Measurements from ENCODE around the gene FLT4.

FLT4 gene

DNA sequence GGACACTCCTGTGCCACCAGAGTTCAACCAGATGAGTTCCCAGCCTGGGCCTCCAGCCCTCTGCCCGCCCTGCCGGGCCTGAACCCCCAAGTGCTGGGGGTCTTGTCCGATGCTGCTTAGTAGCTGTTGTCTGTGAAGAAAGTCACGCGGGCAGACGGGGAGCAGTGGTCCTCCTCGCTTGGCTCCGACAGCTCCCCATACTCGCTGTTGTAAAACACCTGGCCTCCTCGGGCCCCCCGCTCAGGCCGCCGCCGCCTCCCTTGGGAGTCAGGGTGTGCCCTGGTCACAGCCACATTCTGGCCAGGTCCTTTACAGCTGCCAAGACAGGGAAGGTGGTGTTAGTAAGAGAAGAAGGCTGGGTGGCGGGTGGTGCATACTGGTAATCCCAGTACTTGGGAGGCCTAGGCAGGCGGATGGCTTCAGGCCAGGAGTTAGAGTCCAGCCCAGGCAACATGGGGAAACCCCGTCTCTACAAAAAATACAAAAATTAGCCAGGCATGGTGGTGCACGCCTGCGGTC, 46.3 kb downstream of the FLT4 start:
- DNase-seq (ENCODE audit: low read depth in 1 of 2, low spot score in 1 of 2) = peak in 1 of 2 experiments; percentile 0
- in situ Hi-C loops (cut with HindIII; ENCODE audit: low pct_unique_long_range_greater_than_20kb, low sequenced_read_pairs) = no loop called here

DNA sequence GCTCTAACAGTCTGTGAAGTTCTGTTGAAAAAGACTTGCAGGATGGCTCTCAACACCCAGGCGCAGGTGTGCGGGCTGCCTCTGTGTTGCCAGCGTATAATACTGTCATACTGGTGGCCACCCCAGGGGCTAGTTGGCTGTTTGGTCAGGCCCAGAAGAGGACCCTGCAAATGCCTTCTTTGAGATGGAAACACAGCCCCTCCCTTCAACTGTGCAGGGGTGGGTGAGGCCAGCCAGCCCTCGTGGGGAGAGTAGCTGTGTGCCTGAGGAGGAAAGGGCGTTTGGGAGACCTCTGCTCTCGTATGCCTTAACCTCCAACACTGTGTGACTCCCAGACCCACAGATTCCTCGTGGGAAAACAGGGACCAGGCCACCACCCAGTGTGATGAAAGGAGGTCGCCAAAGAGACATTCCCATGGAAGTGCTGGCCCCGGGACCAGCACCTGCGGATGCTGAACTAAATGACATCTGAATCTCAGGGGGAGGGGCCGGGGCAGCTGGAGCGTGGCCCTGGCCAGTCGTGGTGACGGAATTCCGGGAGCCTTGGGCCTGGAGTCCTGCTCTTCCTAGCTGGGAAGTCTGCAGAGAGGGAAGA, 46.8 kb downstream of the FLT4 start:
- in situ Hi-C loops (cut with HindIII; ENCODE audit: low pct_unique_long_range_greater_than_20kb, low sequenced_read_pairs) = no loop called here
- DNase-seq (ENCODE audit: low read depth in 1 of 2, low spot score in 1 of 2) = peak in 1 of 2 experiments; percentile 13
- no peak for TF ChIP-seq JUND (IDR thresholded peaks at IDR 0.05; ENCODE audit: low read depth)

More for the DNA sequence above, 46.3 kb downstream of the FLT4 start:
- no peak for TF ChIP-seq JUND (IDR thresholded peaks at IDR 0.05; ENCODE audit: low read depth)

DNA sequence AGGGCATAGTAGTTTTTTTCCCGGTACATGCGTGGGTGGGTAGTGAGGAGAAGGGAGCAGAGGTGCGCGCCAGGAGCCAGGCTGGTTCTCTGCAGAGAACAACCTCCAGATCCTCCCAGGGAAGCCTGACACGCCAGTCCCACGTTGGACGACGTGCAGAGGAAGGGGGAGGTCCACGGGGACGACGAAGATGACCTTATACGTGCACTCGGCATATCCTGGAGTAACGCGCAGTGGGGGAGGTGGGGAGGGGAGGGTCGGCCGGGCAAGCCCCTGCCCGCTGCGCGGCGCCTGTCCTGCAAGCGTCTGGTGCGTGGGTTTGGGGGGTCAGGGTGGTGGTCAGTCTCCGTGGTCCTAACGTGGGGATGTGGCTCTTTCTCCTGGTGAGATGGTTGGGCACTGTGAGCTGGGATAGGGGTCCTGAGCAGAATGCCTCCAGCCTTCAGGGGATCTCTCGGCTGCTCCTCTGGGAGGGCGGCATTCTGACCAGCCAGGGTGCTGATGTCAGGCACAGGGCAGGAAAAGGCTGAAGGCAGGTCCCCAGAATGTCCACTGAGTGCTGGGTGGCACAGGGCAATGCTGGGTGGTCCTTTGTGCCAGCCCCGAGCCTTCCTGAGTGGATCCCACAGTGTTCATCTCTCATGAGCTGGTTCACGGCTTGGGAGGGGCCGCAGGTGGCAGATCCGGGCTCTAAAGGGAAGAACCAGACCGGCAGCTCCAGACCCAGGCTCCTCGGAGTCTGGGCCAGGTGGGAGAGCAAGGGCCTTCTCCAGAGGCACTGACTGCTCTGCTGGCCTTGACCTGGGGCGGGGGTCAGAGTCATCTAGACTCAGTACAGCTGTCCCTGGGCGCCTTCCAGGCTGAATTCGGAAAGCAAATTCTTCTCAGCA, 47.6 kb downstream of the FLT4 start:
- TF ChIP-seq JUND (IDR thresholded peaks at IDR 0.05; ENCODE audit: low read depth) = no peak
- DNase-seq (ENCODE audit: low read depth in 1 of 2, low spot score in 1 of 2) = no peak
- in situ Hi-C loops (cut with HindIII; ENCODE audit: low pct_unique_long_range_greater_than_20kb, low sequenced_read_pairs) = no loop called here

DNA sequence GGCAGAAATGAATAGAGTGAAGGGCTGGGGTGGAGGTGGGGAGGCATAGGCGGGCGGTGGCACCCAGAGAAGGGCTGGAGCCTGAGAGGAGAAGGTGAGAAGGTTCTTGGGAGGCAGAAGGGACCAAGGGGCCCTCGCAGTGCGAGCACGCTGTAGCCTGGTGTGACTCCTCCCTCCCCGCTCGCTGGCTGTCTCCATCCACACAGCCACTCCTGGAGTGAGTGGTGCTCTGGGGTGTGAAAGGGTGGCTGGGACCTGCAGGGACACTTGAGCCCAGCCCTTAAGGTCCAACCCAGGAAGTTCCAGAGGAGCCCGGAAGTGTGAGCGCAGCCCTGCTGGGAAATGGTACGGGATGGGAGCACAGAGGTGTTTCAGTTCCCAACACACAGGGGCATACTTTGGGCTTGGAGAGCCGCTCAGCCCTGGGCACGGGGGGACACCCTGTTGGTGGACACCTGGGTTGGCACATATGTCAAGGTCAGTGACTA, 48.8 kb downstream of the FLT4 start:
- no peak for TF ChIP-seq JUND (IDR thresholded peaks at IDR 0.05; ENCODE audit: low read depth)
- in situ Hi-C loops (cut with HindIII; ENCODE audit: low pct_unique_long_range_greater_than_20kb, low sequenced_read_pairs) = no loop called here
- DNase-seq (ENCODE audit: low read depth in 1 of 2, low spot score in 1 of 2) = no peak

DNA sequence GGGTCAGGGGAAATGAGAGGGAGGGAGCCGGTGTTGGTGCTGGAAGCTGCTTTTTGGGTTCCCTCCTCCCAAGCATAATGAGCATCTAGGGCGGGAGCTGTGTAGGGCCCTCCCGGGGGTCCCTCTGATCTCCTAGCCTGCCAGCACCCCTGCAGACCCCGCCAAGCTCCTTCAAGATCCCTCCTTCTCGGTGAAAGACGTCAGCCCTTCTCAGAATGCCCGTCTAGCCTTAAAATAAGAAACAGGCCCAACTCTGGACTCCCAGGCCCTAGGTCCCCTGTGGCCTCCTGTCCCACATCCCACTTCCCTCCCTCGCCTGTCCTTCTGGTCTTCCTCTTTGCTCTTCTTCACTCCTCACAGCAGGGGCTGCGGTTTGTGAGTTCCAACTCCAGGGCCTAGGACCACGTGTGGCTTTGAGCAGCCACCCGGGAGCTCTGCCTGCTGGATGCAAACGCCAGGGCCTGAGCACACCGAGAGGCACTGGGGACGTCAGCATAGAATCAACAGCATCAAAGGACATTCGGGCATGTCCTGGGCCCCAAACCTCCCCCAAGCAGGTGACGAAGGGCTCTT, 49.3 kb downstream of the FLT4 start:
- TF ChIP-seq JUND (IDR thresholded peaks at IDR 0.05; ENCODE audit: low read depth) = no peak
- no peak for DNase-seq (ENCODE audit: low read depth in 1 of 2, low spot score in 1 of 2)
- in situ Hi-C loops (cut with HindIII; ENCODE audit: low pct_unique_long_range_greater_than_20kb, low sequenced_read_pairs) = no loop called here

DNA sequence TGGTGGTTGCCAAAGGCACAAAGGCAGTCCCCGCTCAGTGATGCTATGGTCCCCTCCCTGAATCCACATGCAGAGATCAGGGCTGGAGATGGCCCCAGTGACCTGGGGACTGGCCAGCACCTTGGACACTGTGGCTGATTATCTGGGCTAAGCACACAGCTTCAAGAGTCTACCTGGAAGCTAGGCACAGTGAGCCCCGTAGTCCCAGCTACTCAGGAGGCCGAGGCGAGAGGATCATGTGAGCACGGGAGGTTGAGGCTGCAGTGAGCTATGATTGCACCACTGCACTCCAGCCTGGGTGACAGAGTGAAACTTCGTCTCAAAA, 49.8 kb downstream of the FLT4 start:
- in situ Hi-C loops (cut with HindIII; ENCODE audit: low pct_unique_long_range_greater_than_20kb, low sequenced_read_pairs) = no loop called here
- no peak for DNase-seq (ENCODE audit: low read depth in 1 of 2, low spot score in 1 of 2)

DNA sequence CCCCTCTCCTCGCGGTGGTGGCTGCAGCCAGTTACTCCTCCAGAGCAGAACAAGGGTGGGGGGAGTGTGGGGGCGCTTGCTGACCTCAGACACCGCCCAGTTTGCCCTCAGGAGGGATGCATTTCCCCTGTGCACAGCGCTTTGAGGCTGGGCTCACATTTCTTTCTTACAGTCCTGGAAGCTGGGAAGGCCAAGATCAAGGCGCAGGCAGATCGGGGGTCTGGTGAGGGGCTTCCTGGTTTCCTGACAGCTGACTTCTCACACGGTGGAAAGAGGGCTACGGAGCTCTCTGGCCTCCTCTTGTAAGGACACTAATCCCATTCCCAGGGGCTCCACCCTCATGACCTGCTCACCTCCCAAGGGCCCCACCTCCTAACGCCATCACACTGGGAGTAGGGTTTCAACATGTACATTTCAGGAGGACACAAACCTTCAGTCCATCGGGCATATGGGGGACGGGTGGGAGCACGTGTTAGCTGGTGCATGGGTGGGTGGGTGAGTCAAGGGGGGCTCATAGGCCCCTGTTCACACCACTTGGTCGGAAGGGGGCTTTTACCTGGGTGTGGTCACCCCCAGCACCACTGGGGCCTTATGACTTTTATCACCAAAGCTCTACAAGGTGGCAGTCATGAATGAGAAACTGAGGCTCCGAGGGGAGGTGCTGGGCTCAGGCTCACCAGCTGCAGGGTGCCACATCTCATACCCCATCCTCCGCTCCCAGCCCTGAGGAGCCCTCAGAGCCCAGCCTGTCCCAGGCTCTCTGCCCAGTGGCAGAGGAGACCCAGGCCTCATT, 50.4 kb downstream of the FLT4 start:
- in situ Hi-C loops (cut with HindIII; ENCODE audit: low pct_unique_long_range_greater_than_20kb, low sequenced_read_pairs) = no loop called here
- TF ChIP-seq JUND (IDR thresholded peaks at IDR 0.05; ENCODE audit: low read depth) = no peak
- DNase-seq (ENCODE audit: low read depth in 1 of 2, low spot score in 1 of 2) = no peak

More for the DNA sequence above, 49.8 kb downstream of the FLT4 start:
- TF ChIP-seq JUND (IDR thresholded peaks at IDR 0.05; ENCODE audit: low read depth) = no peak

DNA sequence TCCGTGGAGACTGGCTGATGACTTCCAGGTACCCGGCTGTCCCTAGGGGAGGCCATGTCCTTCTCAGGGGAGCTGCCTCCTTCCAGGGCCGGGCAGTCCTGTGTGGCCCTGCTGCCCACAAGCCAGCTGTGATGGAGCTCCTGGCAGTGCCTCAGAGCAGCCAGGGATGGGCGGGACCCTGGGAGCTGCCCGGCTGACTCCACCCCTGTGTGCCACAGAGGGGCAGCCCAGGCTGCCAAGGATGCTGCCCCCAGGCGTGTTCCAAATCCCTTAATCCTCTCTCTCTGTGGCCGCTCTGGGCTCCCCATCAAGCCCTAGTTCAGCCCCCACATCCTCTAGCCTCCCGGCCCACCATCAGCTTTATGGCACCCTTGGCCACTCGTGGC, 51.1 kb downstream of the FLT4 start:
- peak in 1 of 2 experiments; percentile 68 for DNase-seq (ENCODE audit: low read depth in 1 of 2, low spot score in 1 of 2)
- TF ChIP-seq JUND (IDR thresholded peaks at IDR 0.05; ENCODE audit: low read depth) = no peak
- in situ Hi-C loops (cut with HindIII; ENCODE audit: low pct_unique_long_range_greater_than_20kb, low sequenced_read_pairs) = no loop called here

DNA sequence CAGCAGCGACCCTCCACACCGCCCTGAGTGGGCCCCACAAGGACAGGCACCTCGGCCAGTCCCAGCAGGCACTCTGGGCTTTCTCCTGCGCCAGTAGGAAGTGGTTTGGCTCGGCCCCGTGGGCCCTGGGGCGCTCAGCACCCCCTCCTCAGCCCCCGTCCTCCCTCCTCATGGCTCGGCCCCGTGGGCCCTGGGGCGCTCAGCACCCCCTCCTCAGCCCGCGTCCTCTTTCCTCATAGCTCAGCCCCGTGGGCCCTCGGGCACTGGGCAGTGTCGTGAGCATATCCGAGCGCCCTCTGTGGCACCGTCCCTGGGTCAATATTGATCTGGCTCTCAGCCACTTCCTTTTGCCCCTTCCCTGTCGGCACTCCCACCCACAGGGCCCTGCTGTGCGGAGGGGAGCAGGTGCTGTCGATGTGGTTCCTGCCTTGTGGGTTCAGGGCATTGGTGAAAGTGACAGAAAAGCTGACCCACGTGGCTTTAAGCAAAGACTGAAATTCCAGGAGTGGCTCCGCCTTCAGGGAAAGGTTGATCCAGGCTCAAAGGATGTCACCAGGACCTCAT, 52.6 kb downstream of the FLT4 start:
- in situ Hi-C loops (cut with HindIII; ENCODE audit: low pct_unique_long_range_greater_than_20kb, low sequenced_read_pairs) = no loop called here
- no peak for TF ChIP-seq JUND (IDR thresholded peaks at IDR 0.05; ENCODE audit: low read depth)
- peak in 1 of 2 experiments; percentile 99 for DNase-seq (ENCODE audit: low read depth in 1 of 2, low spot score in 1 of 2)

DNA sequence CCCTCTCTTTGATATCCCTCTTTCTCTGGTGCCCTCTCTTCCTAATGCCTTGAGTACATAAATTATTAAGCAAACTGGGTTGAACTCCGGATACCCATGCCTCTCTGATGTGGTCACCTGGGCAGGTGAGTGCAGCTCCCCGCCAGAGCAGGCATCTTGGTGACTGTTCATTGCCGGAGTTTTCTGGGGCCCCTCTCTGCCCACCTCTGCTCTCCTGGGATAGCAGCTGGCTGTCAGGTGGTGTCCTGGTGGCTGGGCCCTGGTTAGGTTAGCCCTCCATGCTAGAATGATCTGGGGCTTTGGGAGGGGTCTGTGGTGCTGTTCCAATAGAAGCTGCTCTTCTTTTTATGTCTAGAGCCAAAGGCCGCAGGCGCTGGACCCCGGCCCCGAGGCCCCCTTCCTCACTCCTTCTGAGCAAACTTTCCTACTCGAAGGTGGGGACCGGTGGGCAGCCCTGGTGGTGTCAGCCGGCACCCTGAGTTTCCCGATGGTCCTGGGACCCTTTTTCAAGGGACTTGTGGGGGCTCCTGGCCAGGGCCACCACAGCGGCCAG, 53.2 kb downstream of the FLT4 start:
- in situ Hi-C loops (cut with HindIII; ENCODE audit: low pct_unique_long_range_greater_than_20kb, low sequenced_read_pairs) = no loop called here
- peak in 1 of 2 experiments; percentile 92 for DNase-seq (ENCODE audit: low read depth in 1 of 2, low spot score in 1 of 2)
- TF ChIP-seq JUND (IDR thresholded peaks at IDR 0.05; ENCODE audit: low read depth) = no peak

DNA sequence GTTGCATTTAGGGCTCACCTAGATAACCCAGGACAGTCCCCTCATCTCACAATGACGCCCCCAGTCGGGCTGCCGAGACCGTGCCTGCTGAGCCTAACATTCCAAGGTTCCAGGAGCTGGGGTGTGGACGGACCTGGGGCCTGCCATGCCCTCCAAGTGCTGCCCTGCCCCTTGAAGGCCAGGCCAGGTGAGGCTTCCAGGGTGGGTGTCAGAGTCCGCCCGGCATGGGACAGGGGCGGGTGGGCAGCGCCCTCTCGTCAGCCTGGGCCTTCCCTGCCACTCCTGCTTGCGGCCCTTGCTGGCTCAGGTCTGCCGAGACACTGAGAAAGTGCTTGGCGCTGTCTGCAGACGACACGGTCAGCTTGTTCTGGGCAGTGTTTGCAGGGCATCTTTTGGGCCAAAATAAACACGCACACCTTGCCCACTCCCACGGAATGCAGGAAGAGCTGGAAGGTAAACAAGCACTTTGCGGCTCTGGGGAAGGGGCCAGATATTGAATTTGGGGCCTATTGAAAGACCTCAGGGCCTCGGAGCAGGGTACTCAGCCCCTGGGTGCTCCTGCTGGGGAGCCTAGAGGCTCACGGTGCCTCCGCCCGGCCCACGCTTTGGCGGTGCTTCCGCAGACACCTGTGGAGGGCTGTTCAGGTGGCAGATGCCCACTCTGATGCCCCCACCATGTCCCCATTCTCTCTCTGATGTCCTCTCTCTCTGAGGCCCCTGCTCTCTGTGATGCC, 53.9 kb downstream of the FLT4 start:
- DNase-seq (ENCODE audit: low read depth in 1 of 2, low spot score in 1 of 2) = peak in 1 of 2 experiments; percentile 99
- in situ Hi-C loops (cut with HindIII; ENCODE audit: low pct_unique_long_range_greater_than_20kb, low sequenced_read_pairs) = no loop called here
- no peak; the same call in 1 of the 2 replicates for TF ChIP-seq JUND (IDR thresholded peaks at IDR 0.05; ENCODE audit: low read depth)
